DMS 273 treated with DMSO at 0.1 percent for 48 hours (cell line): ENCODE measurements around the gene SLAIN1.
A peak's percentile ranks its signal among the peaks of the same experiment; 100 is the strongest.
"Not testable (repeated sequence)": the region's sequence is repeated elsewhere in the genome, so short reads cannot be mapped to it uniquely, and the experiment has no call there.

Experiments used
- DNase-seq: peaks from one replicate; lab custom pipeline; 2025; lab: John Stamatoyannopoulos, UW

Gene SLAIN1

DNA sequence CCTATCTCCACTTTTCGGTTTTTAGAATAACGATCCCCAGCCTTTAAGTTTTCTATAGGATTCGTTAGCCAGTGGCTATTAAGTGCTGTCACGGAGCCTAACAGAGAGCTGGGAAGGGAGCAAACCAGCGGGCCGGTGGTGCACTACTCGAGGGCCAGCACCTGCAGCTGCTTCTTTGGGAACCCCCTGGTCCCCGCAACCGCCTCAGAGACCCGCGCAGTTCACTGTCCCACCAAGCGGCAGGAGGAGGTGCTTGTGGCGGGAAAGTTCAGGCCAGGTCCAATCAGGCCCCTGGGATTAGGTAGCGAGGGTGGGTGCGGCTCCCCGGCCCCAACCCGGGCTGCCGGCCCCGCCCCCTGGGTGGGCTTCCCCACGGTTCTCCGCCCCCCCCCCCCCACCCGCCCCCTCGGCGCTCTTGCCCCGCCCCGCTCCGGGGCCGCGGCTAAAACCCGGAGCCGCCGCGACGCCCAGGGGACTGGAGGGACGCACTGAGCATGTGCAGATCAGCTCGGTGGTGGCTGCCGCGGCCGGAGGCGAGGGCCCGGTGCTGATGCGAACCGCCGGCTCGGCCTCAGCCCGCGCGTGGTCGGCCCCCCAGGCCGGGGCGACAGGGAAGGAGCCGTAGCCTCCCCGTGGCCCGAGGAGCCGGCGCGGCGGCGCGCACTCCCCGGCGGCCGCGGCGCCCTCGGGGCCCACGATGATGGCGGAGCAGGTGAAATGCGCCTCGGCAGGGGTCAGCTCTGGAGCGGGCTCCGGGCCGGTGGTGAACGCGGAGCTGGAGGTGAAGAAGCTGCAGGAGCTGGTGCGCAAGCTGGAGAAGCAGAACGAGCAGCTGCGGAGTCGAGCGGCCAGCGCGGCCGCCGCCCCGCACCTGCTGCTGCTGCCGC is at the start of gene SLAIN1:
Gene SLAIN1, plus strand, starts transcription at position 471 of the 887 bp plus-strand sequence. Its CDS starts 227 bp downstream, at position 698.
- DNase-seq = peak; percentile 65

DNA sequence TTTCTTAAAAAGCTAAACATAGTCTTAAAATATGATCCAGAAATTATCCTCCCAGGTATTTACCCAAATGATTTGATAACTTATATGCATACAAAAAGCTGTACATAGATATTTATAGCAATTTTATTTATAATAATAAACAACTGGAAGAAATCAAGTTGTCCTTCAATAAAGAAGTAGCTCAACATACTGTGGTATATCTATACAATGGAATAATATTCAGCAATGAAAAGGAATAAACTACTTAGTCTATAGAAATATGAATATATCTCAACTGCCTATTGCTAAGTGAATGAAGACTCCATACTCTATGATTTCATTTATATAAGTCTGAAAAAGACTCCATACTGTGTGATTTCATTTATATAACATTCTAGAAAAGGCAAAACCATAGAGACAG is 47.1 kb upstream of the SLAIN1 start:
- DNase-seq = no peak

DNA sequence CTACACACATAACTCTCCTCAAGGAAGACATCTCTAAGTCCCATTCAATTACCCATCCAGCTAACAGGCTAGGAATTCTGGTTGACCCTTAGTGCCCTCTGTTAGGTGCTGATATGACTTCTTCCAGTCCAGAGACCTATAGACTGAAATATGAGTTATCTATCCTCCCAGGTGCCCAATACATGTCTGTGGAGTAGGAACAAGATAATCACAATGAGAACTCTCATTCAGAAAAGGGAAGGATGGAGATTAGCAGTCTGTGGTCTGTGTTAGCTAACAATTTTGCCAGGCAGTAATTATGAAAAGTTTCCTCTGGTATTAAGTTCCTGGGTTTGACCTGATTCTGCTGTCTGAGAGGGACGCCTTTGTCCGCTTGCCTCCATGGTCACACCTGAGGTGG is 44.2 kb upstream of the SLAIN1 start:
- no peak for DNase-seq

DNA sequence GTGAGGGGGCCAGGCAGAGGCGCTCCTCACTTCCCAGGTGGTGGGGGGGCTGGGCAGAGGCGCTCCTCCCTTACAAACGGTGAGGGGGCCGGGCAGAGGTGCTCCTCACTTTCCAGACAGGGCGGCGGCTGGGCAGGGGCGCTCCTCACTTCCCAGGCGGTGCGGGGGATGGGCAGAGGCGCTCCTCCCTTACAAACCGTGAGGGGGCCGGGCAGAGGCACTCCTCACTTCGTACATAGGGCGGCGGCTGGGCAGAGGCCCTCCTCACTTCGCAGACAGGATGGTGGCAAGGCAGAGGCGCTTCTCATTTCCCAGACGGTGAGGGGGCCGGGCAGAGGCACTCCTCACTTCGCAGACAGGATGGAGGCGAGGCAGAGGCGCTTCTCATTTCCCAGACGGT is 37.5 kb upstream of the SLAIN1 start:
- DNase-seq = not testable (repeated sequence)

DNA sequence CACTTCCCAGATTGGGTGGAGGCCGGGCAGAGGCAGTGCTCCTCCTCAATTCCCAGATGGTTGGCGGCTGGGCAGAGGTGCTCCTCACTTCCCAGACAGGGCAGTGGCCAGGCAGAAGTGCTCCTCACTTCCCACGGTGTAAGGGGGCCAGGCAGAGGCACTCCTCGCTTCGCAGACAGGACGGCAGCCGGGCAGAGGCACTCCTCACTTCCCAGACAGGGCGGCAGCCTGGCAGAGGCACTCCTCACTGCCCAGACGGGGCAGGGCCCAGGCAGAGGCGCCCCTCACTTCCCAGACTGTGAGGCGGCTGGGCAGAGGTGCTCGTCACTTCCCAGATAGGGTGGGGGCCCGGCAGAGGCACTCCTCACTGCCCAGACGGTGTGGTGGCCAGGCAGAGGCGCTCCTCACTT is 36.6 kb upstream of the SLAIN1 start:
- DNase-seq = no peak

DNA sequence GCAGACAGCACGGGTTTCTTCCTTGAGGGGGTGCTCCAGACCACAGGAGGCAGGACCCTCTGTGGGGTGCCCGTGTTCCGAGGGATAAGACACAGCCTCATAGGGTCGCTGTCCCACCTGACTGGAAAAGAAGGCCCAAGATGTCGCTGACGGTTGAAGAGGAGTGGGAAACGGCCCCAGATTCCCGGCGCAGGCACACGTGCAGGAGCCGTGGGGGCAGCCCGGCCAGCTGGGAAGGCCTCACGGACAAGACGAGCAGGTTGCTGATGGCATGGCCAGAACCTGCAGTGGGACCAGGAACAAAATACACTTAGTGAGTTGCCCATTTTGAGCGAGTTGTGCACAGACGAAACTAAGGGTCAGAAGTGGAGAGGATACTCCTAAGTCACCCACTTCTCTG is 35.2 kb upstream of the SLAIN1 start:
- not testable (repeated sequence) for DNase-seq

DNA sequence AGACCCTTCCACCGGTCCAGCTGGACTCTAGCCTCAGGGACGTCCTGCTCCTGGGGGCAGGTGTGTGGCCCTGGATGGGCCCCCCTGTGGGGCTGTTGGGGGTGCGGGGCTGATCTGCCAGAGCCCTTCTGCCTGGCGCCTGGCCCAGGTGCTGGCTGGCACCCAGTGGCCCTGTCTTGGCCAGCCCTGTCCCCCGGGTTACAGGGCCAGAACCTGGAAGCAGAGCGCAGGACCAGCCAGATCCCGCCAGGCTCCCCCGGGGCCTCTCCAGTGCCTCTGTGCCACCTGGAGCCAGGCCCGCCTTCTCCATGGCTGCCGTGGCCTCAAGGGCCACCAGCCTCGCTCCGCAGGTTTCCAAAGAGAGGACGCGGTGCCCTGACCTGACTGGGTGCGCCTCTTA is 34.7 kb upstream of the SLAIN1 start:
- not testable (repeated sequence) for DNase-seq

DNA sequence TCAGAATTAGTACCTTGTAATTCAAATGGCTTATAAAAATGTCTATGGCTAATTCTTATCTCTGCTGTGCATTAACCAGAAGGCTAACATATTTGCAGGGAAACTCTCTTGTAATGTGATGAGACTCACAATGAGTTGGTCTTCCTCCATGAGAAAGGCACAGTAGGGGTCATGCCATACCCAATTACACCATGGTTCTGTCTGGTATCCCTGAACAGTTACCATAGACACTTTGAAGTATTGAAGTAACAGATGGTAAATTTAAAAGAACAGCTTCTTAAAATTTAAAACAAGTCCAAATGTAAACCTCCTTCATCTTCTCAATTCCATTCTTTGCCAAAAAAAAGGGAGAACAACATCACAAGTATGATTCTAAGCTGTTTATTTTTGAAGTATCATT is 22.6 kb upstream of the SLAIN1 start:
- DNase-seq = peak; percentile 39

DNA sequence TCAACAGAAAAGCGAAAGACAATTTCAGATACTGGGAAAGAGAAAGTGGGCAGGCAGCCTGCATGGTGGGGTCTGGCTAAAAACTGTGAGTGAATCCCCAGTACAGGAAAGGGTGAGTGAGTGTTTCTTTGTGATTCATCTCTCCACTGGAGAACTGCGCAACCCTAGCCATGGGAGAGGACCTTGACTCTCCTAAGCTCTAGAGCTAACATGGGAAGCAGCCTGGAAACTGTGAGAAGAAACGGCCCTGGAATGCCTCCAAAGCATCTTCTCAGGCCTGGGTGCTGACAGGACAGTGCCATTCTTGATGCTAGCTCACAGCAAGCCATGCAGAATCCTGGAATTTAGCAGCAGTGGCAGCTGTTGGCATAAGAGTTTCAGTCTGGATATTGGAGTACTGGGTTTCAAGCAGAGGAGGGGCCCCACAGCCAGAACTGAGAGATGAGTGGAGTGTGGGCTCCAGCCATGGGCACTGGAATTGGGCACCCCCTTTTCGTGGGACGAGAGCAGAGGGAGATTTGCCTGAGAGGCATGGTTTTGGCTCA is 18.7 kb upstream of the SLAIN1 start:
- DNase-seq = no peak

DNA sequence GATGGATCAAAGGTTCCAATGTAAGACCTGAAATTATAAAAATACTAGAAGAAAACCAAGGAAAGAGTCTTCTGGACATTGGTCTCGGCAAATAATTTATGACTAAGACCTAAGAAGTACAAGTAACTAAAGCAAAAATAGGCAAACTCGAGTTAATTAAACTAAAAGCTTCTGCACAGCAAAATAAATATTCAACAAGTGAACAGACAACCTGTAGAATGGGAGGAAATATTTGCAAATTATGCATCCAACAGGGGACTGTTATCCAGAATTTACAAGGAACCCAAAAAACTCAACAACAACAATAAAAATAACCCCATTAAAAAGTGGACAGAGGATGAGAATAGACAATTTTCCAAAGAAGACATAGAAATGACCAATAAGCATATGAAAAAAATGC is 9.7 kb upstream of the SLAIN1 start:
- no peak for DNase-seq

DNA sequence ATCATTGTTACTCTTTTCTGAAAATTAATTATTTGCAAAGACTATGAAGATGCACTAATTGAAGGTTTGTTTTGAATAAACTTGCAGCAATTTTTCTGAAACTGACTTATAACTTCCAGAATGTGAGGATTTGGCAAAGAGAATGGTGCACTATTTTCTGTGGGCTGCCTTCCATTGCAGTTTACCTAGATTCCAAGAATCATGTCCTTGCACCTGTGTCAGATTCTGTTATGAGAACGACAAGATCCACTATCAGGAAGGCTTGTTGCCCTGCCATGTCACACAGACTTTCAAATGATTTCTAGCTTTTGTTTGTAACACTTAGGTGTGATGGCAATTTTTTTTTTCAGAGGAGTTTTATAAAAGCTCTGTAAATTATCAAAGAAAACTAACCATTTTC is 5.6 kb upstream of the SLAIN1 start:
- no peak for DNase-seq

DNA sequence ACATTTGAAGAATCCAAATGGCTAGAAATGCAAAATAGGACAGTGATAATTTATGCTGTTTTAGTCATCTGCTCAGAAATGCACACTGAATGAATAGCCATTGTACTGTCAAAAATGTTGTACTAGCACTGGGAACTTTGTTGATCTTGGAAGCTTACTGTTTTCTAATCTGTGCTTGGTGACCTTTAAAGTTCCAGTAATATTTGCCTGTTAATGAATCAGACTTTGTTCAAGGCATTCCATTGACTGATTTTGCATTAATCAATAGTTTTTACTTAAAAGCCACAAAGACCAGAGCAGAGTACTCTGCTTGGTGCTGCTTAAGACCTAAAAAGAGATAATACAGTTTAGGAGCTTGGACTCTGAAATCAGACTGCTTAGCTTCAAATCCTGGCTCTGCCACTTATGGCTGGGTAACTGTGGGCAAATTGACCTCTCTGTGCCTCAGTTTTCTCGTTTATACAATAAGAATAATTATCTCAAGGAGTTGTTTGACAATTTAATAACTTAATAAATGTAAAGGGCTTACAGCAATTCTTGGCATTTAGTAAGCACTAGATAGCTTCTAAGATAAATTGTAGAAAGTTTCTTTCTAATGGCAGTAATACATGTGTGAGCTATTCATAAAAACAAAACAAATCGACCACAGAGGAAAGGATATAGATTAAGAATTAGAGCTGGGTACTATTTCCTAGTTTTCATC is 4.6 kb upstream of the SLAIN1 start:
- no peak for DNase-seq

DNA sequence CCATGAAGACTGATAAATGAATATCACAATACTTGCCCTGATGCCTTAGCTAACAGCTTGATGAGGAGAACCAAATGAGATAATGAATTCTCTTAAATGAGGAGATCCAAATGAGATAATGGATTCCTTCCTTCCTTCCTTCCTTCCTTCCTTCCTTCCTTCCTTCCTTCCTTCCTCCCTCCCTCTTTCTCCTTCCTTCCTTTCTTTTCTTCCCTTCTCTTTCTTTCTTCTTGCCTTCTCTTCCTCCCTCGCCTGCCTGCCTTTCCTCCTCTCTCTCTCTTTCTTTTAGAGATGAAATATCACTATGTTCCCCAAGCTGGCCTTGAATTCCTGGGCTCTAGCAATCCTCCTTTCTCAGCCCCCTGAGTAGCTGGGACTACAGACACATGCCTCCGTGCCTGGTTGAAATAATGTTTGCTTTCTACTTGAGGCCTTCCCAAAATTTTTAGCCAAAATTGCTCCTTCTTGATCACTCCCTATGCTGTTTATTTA is 4.0 kb upstream of the SLAIN1 start:
- DNase-seq = no peak

DNA sequence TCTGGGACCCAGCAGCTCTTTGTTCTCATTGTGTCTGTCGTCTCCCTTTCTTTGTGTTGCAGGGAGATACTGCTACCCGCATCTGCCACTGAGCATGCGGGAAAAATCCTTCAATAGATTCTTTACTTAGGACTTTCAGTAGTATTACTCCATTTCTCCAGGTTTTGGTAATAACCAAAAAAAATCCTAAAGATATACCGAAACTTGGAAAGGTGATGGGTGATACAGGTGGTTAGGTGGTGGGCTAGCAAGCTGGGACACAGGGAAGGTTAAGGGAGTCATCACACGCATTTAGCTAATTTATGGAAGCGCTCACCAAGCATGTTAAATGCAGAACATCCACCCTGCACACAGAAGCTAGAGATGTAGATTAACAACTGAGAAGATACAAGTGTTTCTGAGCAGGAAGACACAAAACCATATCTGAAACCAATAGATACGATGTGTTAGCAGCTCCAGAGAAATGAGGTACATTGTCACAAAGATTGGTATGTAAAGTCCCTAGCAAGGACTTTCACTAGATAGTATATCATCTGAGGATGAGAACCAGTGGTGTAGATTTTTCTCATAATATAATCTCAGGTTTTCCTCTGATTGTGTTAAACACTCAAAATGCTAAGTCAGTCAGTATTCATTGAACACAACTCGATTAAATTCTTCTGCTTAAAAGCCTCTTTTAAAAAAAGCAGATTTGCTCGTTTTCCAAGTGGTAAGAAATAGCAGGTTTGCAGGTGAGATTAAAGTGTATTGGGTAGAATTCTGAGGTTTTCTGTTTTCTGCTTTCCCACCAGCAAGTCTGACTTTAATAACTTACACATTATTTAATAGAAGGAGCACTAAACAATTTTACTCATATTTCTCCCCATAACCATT is 1.2 kb upstream of the SLAIN1 start:
- DNase-seq = no peak

DNA sequence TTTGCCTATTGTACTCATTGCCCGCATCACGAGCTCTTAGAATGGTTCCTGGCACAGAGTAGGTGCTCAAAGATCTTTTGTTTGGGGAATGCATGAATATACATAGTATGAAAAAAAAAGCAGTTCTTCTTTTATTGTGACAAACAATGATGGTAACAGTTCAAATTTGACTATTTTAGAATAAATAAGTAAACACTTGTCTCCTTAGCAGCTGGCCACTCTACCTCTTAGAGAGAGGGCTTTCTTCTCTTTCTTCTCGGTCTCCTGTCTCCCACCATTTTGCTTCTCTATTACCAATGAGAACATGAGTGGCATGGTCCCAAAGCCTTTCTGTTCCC is 639 bp upstream of the SLAIN1 start:
- DNase-seq = no peak

DNA sequence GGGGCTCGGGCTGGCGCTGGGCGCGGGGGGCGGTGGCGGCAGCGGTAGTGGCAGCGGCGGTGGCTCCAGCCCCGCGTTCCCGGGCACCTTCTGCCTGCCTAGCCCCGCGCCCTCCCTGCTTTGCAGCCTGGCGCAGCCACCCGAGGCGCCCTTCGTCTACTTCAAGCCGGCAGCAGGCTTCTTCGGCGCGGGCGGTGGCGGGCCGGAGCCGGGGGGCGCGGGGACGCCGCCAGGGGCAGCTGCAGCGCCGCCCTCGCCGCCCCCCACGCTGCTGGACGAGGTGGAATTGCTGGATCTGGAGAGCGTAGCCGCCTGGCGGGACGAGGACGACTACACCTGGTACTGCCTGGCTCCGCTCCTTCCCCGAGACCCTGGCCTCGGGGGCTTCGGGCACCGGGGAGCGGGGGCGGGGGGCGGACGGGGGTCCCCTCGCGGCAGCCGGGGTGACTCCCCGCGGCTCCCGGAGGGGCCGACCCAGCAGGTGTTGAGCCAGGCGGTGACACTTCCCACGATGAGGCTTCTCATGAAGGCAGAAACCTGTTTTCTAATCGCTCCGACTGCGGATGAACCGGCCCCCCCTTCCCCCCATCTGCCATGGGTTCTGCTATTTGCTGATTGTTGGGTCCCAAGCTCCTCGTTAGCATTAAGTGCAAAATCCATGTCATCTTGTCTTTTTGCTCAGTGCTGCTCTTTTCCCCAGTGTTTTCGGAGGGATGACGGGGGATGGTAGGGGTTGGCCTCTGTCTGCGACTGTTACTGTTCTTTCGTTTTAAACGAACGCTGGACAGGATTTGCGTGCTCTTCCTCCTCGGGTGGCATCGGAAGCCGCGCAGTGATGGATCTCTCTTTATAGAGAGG is 943 bp downstream of the SLAIN1 start:
- DNase-seq = no peak

DNA sequence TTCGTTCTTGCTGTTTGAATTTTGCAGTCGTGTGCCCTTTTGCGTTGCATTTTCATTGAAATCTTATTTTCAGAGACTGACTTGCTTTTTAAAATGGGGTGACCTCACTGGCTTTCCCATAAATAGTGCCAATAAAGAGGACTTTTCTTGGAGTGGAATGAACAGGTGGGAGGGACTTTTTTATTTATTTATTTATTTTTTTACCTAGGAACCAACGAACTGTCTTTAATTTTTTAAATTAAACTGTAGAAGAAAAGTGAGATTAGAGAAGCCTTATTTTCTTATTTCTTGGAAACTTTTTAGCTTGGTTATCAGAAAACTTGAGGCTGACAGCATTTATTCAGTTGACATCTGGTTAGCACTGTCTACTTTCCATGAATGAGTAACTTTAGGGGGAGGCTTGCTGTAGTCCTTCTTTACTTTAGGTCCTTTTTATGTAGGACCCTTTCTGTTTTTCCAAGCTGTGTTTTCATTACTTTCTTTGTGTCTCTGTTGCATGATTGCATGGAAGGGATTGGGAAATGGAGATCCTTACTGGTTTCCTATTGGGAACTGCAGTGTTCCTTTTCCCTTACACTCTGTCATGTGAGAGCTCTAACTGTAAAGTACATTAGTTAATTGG is 1.7 kb downstream of the SLAIN1 start:
- no peak for DNase-seq

DNA sequence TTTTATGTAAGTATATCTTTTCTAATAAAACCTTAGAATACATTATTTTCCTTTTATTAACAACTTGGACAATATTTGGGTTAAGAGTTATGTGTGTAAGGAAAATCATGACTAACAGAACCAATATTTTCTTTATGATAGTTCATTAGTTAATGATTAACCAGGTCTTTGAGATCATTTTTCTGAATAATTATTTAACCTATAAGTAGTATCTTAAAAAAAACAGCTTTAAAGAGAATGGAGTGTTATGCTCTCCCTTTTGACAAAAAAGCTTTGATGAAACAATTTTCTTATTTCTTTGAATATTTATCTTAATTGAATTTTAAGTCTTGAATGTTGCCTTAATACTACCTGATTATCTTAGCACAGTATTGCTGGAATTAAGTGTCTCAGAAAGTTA is 3.8 kb downstream of the SLAIN1 start:
- DNase-seq = no peak

DNA sequence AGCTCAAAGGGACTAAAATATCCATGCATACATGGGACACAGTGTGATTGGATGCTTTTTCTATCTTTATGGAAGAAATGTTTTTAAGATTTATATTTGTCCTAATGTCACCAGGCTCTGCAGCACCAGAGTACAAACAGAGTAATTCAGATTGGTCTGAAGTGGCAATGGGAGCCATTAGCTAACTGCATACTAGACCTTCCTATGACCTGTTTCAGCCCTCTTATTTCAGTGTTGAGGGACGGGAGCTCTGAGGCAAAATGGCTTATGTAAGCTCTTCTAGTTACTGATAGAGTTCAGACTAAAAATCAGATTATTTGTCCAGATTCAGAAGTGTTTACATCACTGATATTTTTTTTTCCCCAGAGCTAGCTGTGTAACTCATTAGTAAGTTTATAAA is 4.9 kb downstream of the SLAIN1 start:
- no peak for DNase-seq

DNA sequence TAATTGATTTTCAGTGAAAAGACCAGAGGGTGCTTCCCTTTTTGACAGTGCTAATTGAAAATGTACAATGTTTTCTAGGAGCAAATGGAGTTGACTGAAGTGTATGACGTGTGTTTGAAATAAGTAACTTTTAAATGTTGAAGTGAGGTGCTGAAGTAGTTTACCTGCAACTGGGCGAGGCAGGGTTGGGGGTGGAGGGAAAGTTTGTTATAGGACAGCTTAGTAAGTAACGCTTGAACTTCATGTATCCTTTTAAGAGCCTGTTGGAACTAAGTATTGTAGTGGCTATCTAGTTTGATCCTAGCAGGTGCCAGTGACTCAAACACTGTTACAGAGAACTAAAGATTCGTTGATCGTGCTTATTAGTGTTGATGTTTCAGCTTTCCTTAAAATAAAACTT is 5.9 kb downstream of the SLAIN1 start:
- DNase-seq = no peak
